ENCODE measurements around the gene DNAI2. TPM values are rescaled to one million over a fixed set of nuclear protein-coding genes. Genes with fewer than 3 reads are reported as not detected.

The DNAI2 gene
- total and polyA plus RNA-seq, 9 of the 15 experiments (the other 6 are each of a cell fraction or from before 2014, with no cell fraction given), result not detected

DNA sequence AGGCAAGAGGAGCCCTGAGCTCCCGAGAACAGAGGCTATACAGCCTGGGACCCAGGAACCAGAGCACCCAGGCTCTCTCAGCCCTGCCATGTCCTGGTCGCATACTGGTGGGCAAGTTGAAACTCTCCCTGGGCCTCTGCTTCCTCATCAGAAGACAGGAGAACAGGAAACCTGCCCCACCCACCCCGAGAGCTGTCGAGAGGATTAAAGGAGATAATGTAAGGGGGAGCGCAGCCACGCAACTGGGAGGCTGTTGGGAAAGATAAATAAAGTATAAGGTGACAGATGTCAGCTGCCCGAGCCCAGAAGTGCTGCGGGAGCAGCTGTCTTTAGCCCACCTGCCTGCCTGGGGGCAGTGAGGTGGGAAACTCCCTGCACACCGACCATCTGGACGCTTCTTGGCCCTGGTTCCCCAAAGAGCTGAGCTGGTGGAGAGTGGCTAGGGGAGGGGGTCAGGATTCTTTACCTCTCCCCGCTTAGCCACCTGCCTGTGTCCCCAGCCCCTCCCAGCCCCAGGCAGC lies 58.8 kb downstream of the DNAI2 start (continued):
- TF ChIP-seq RBFOX2 (IDR thresholded peaks at IDR 0.05; ENCODE audit: low read depth, low read length) (no peak; the same call in 1 of the 2 replicates), EZH2 (IDR thresholded peaks at IDR 0.05; ENCODE audit: borderline replicate concordance, low read depth, low read length) (no peak), MTF1 (CRISPR knock-in tag; IDR thresholded peaks at IDR 0.05; ENCODE audit: borderline replicate concordance) (no peak), FOXP1 (CRISPR knock-in tag; IDR thresholded peaks at IDR 0.05) (no peak), SOX6 (IDR thresholded peaks at IDR 0.05) (peak; percentile 79), KLF13 (tag; IDR thresholded peaks at IDR 0.05; ENCODE audit: borderline replicate concordance, low read depth) (no peak), ZBED1 (IDR thresholded peaks at IDR 0.05) (no peak), ZFPM2 (CRISPR knock-in tag; IDR thresholded peaks at IDR 0.05) (no peak), PHF21A (IDR thresholded peaks at IDR 0.05; ENCODE audit: borderline replicate concordance, low read depth) (no peak), SMARCC2 (IDR thresholded peaks at IDR 0.05; ENCODE audit: low read depth) (no peak), GATA2 (CRISPR knock-in tag; IDR thresholded peaks at IDR 0.05) (peak; percentile 94), MEIS2 (IDR thresholded peaks at IDR 0.05; ENCODE audit: partially characterized antibody) (peak; percentile 94), TARDBP (IDR thresholded peaks at IDR 0.05) (no peak), NRF1 (conservative IDR thresholded peaks at IDR 0.05 in 1 of 2, IDR thresholded peaks at IDR 0.05 in 1 of 2) (peak; percentile 40 to 55; a peak in 3 of 4 replicates), IRF2 (CRISPR knock-in tag; IDR thresholded peaks at IDR 0.05) (no peak), MYBL2 (IDR thresholded peaks at IDR 0.05; ENCODE audit: low read depth) (no peak), MYBL2 (CRISPR knock-in tag; IDR thresholded peaks at IDR 0.05; ENCODE audit: borderline replicate concordance) (no peak), EP400 (IDR thresholded peaks at IDR 0.05) (no peak), HMG20A (CRISPR knock-in tag; conservative IDR thresholded peaks at IDR 0.05) (no peak), NFRKB (IDR thresholded peaks at IDR 0.05; ENCODE audit: low read depth) (no peak), ZNF589 (CRISPR knock-in tag; IDR thresholded peaks at IDR 0.05; ENCODE audit: low read depth) (peak; percentile 65; the same call in 1 of the 2 replicates), ZNF282 (CRISPR knock-in tag; IDR thresholded peaks at IDR 0.05) (no peak), HSF4 (CRISPR knock-in tag; IDR thresholded peaks at IDR 0.05; ENCODE audit: borderline replicate concordance) (no peak), NR4A1 (CRISPR knock-in tag; IDR thresholded peaks at IDR 0.05) (no peak), NR4A1 (tag; IDR thresholded peaks at IDR 0.05) (no peak), CBFA2T3 (IDR thresholded peaks at IDR 0.05) (peak; percentile 97), TAF1 (IDR thresholded peaks at IDR 0.05; ENCODE audit: control insufficient read depth, extremely low read depth, insufficient read depth, low read length, severe bottlenecking) (no peak)
- TF ChIP-seq, protein P1, sequence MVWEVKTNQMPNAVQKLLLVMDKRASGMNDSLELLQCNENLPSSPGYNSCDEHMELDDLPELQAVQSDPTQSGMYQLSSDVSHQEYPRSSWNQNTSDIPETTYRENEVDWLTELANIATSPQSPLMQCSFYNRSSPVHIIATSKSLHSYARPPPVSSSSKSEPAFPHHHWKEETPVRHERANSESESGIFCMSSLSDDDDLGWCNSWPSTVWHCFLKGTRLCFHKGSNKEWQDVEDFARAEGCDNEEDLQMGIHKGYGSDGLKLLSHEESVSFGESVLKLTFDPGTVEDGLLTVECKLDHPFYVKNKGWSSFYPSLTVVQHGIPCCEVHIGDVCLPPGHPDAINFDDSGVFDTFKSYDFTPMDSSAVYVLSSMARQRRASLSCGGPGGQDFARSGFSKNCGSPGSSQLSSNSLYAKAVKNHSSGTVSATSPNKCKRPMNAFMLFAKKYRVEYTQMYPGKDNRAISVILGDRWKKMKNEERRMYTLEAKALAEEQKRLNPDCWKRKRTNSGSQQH (CRISPR knock-in tag; IDR thresholded peaks at IDR 0.05), result no peak
- TF ChIP-seq, protein P2, sequence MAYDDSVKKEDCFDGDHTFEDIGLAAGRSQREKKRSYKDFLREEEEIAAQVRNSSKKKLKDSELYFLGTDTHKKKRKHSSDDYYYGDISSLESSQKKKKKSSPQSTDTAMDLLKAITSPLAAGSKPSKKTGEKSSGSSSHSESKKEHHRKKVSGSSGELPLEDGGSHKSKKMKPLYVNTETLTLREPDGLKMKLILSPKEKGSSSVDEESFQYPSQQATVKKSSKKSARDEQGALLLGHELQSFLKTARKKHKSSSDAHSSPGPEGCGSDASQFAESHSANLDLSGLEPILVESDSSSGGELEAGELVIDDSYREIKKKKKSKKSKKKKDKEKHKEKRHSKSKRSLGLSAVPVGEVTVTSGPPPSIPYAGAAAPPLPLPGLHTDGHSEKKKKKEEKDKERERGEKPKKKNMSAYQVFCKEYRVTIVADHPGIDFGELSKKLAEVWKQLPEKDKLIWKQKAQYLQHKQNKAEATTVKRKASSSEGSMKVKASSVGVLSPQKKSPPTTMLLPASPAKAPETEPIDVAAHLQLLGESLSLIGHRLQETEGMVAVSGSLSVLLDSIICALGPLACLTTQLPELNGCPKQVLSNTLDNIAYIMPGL (CRISPR knock-in tag; IDR thresholded peaks at IDR 0.05), result no peak

Measured in K562 (cell line).